GM15510 (cell line): ENCODE data around the gene LGI4.

Experiments used
- POLR2A ChIP-seq: IDR thresholded peaks from 3 replicates; pipeline ENCODE4 v1.6.1; 2011; ENCODE audit warnings: borderline replicate concordance; ENCODE audit not compliant: insufficient read length; ENCODE audit errors: extremely low read depth

LGI4 gene

DNA sequence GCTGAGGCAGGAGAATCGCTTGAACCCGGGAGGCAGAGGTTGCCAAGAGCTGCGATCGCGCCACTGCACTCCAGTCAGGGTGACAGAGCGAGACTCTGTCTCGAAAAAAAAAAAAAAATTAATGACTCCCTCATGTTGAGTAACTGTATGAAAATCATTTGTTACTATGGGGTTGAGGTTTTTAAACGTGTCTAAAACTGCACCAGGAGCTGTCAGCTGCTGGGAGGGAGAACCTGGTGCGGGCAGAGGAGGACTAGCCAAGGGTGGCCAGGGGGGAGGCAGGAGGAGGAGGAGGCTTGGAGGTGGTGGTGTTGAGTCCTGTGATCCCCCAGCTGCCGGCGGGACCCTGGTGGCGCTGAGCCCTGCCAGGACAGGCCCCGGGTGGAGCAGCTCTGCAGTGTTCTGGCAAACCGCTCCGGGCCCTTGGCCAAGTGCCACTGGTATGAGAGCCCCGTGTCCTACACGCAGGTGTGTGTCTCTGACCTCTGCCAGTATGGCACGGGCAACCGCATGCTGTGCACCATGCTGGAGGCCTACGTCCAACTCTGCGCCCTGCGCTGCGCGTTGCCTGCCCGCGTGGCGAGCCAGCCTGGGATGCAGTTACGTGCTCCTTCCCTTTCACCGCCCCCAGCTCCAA, 36.3 kb downstream of the LGI4 start:
- TF ChIP-seq POLR2A = no peak

DNA sequence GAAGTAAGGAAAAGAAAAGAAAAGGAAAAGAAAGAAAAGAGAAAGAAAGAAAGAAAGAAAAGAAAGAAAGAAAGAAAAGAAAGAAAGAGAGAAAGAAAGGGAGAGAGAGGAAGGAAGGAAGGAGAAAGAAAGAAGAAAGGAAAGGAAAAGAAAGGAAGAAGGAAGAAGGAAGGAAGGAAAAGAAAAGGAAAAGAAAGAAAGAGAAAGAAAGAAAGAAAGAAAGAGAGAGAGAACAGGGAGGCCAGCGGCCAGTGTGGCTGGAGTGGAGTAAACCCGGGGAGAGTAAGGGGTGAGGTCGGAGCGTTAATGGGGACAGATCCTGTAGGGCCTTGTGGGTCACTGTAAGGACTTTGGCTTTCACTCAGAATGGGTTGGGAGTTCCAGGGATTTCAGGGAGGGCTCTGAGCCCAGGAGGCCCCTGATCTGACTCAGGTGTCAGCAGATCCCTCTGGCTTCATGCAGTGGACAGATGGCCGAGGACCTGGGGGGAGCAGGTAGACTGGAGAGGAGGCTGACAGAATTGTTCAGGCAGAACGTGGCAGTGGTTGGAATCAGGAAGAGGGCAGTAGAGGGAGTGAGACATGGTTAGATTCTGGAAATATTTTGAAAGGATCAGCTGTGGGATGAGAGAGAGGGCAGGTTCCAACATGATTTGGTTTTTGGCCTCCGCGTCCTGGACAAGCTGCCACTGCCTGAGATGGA, 39.0 kb downstream of the LGI4 start:
- TF ChIP-seq POLR2A = no peak

DNA sequence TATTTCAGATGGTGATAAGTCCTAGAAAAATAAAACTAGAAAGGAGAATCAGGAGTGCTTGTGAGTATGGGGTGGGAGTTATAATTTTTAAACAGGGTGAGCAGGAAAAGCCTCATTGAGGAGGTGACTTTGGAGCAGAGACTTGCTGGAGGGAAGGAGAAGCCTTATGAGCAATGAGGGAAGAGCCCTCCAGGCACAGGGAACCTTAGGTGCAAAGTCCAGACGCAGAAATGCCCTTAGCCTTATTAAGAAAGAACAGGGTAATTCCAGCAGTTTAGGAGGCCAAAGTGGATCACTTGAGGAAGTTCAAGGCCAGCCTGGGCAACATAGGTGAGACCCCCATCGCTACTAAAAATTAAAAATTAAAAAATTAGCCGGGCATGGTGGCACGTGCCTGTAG, 40.2 kb downstream of the LGI4 start:
- TF ChIP-seq POLR2A = no peak

DNA sequence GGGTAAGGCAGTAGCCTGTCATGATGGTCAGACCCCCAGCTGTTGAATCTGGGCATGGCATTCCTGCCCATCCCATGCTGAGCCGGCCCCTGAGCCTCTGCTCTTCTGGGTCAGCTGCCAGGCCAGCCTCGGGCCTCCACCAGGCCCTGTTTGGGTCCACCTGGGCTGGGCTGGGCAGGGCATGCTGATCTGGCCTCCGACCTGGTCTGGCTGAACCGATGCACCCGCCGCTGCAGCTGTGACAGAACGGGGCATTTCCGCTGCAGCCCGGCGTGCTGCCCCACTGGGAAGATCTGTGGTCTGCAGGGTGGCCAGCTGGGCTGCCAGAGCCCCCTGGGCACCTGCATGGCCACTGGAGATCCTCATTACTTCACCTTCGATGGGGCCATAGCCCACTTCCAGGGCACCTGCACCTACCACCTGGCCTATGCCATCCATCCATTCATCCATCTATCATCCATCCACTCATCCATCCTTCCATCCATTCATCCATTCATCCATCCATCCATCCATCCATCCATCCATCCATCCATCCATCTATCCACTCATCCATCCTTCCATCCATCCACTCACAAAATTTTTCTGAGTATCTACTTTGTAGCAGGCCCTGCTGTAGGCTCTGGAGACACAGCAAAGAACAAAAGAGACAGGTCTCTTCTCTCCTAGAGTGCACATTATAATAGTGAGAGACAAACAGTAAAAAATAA, 40.8 kb downstream of the LGI4 start:
- no peak for TF ChIP-seq POLR2A

DNA sequence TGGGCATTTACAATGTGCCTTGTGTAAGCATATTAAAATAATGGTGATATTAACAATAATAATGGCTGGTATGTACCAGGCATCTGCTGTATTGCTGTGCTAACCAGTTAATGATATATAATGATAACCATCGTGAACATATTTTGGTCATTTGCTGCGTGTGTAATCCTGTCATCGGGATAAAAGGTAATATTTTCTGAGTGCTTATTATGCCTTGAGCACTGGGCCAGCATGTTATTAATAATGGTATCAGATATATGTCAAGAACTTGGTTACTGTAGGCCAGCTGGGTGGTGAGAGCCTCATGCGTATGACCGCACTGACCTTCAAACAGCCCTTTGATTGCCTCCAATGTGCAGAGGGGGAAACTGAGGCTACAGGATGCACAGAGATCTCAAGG, 41.4 kb downstream of the LGI4 start:
- TF ChIP-seq POLR2A = no peak

DNA sequence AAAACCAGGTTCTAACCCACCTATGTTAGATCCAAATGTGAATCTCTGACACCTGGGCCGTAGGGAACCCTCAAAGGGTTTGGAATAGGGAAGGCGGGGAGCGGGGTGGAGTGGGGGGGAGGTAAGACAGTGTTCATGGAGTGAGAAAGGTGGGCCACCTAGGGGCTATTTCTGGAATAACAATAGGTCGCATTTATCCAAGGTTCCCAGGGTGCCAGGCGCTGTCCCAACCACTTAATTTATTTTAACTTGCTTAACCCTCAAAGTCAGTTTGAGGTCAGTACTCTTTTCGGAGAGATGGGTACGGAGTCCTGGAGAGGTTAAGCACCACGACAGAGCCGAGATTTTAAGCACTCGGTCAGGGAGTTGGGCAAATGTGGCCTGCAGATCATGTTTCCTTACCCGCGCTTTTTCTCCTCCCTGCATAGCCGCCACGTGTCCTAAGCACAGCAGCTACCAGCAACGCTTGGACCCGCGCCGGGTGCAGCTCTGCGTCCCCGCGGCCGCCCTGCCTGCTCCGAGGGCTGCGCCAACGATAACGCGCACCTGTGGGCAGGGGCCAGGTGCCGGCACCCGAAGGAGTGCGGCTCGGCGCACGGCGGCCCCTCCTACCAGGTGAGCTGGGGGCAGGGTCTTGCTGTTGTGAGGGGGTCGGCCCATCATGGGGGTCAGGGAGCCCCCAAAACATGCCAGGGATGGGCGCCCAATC, 44.2 kb downstream of the LGI4 start:
- no peak for TF ChIP-seq POLR2A

DNA sequence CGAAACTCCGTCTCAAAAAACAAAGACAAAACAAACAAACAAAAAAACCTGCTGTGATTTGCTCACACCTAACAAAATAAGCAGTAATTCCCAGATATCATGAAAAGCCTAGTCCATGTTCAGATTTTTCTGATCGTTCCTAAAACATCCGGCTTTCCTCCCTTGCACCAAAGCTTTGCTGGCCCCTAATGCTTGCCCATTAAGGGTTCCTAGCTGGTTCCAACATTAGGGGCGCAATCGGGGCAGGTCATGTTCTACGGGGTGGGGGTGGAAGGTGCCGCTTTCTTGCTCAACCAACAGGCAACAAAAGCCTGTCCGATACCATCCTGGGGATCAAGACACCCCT, 44.7 kb downstream of the LGI4 start:
- TF ChIP-seq POLR2A = no peak

DNA sequence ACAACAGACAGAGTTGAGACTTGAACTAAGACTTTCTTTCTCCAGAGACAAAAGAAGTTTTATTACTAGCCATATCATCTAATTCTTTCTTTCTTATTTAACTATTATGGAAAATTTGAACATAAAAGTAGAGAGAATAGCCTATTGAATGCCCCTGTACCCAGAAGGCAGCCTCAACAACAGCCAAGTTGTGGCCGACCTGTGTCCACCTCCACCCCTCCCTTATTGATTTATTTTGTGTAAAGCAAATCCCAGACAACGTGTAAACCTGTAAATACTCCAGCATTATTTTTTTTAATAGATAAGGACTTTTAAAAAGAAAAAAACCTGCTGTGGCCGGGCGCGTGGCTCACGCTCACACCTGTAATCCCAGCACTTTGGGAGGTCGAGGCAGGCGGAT, 45.3 kb downstream of the LGI4 start:
- no peak for TF ChIP-seq POLR2A

DNA sequence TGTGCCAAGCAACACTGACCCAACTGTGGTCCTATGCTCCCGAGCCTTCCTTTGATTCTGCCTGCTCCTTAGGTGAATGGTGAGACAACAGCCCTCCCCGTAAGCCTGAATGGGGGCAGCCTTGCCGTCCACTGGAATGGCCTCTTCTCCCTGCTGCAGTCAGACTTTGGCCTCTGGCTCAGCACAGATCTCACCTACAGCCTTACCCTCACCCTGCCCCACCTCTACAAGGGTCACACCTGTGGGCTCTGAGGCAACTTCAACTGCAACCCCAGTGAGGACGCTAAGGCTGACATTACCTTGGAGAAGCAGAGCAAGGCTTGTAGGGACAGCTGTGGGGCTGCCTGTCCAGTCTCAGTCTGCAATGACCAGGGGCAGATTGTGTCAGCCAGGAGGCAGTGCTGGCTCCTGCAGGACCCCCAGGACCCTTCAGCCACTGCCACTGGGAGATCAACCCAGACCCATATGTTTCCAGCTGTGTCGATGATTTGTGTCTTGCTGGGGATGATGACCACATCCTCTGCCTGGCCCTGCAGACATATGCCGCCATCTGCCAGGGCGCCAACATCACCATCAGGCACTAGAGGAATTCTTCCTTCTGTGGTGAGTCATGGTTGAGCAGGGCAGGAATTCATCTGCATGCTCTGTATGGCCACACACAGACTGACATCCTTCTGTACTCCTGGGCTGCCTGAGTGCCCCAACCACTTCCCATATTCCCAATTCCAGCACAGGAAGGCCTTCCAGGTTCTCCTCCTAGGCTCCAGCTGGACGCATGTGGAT, 46.5 kb downstream of the LGI4 start:
- TF ChIP-seq POLR2A = no peak

DNA sequence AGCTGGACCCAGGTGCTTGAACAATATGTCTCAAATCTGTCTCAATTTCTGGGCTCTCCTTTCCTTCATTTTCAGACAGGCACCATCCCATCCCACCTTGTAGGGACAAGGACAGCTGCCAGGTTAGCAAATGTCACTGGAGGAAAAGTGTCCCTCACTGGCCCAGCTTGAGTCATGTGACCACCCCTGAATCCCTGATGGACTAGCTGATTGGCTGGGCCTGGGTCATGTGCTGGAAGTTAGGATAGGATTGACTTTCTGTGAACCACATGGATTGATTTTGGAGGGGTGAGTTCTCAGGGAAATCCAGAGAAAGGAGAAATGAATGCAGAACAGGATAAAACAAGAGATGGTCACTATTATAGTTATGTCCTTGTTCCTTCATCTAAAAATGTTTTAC, 47.5 kb downstream of the LGI4 start:
- TF ChIP-seq POLR2A = no peak

DNA sequence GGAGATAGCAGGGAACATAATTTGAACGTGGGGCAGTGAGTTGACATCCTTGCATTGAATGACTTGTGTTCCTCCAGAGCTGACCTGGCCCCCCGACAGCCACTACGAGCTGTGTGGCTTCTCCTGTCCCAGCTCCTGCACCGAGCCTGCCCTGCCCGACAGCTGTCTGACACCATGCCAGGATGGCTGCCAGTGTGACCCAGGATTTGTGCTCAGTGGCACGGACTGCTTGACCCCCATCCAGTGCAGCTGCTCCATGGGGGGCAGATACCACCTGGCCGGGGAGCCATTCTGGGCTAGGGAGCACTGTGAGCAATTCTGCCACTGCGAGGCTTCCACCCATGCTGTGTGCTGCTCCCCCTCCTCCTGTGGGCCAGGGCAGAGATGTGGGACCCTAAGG, 48.4 kb downstream of the LGI4 start:
- no peak for TF ChIP-seq POLR2A

DNA sequence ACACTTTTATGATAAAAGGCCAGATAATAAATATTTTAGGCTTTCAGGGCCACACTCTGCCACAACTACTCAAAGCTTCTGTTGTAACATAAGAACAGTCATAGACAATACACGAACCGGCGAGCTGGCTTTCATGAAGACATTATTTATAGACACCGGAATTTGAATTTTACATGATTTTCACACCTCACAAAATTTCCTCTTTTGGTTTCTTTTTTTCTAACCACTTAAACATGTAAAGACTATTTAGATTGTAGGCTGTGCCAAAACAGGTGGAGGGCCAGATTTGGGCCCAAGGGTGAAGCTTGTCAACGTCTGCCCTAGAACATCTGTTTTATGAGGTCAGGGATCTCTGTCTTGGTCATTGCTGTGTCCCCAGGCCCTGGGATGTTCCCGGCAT, 48.9 kb downstream of the LGI4 start:
- no peak for TF ChIP-seq POLR2A

DNA sequence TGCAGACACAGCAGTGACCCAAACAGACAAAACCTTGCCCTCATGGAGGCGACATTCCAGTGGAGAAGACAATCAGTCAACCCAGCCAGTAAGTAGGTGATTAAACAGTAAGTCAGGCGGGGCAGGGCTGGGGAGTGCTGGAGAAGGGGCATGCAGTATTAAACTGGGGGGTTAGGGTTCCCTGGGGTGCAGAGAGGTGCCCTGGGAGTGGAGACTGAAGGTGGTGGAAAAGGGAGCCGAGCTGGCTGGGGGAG, 50.4 kb downstream of the LGI4 start:
- no peak for TF ChIP-seq POLR2A

DNA sequence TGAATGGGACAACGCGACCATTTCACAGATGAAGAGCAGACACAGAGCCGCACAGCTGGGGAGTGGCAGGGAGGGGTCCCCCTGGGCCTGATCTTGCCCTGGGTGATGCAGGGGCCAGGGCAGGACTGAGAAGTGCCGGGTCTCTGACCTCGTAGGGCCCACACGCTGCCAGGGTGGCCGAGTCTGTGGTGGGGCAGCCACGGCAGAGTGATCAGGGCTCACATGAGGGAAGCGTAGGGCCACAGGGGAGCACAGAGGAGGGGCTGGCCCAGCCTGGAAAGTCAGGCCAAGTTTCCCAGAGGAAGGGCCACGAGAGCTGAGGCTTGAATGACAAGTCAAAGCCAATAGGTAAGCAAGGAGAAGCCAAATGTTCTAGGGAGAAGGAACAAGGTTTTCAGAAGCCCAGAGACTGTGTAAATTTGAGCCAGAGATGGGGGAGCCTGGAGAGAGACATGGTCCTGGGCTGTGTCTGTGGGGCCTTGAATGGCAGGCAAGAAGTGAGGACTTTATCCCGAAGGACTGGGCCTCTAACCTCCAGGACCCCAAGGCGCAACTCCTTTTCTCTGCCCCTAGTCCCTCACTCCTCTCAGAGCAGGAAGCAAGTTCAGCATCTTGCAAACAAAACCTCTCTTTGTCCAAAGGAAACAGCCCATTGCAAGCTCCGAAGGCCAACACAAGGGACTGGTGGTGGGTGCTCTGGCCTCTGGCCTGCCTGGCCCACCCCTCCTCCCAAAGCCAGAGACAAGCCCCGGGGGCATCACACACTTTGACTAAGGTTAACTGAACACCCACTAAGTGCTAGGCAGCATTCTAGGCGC, 51.0 kb downstream of the LGI4 start:
- TF ChIP-seq POLR2A = no peak

DNA sequence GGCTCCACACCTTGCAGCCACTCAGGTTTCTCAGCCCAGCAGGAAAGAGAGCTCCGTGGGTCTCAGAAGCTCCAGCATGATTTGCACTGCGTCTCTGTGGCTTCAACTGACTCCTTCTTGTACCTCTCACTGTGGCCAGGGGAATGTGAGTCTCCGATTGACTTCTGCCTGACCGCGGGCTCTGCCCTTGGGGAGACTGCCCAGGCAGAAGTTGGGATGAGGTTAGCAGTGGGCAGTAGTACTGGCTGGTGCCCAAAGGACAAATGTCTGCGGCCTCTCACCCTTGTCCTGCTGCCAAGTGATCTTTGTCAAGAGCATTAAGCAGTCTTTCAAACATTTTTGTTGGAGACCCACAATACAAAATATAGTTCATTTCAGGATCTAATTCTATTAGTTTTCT, 53.7 kb downstream of the LGI4 start:
- no peak for TF ChIP-seq POLR2A

DNA sequence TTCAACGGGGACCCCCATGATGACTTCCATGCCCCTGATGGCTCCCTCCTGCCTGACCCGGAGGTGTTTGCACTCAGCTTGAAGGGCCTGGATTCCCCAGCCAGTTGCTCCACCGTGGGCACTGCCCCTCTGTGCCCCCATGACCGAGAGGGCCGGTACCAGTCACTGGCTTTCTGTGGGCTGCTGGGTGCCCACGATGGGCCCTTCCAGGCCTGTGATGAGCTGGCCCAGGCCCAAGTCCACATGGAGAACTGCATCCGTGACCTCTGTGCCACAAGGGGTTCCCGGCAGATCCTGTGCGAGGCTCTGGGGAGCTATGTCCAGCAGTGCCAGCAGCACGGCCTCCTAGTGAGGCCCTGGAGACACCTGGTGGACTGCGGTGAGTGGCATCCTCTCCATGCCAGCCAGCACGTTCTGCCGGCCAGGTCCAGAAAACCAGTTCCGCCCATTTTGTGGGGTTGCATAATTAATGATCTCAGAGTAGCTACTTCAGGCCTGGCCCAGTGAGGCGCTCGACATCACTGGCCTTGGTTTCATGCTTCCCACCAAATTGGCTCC, 54.2 kb downstream of the LGI4 start:
- TF ChIP-seq POLR2A = no peak
